IPS-15b (cell line): Measurements from ENCODE around the gene ACTL6A.

Experiments used
- H3K27me3 ChIP-seq: one replicate; pipeline ENCODE4 v1.6.1; 2013; ENCODE audit warnings: low read length; ENCODE audit not compliant: control insufficient read depth, insufficient read depth
- H3K36me3 ChIP-seq: one replicate; pipeline ENCODE4 v1.6.1; 2013; ENCODE audit warnings: low read length; ENCODE audit not compliant: control insufficient read depth, insufficient read depth
- H3K4me1 ChIP-seq: one replicate; pipeline ENCODE4 v1.6.1; 2013; ENCODE audit warnings: mild to moderate bottlenecking, low read length; ENCODE audit not compliant: control insufficient read depth, insufficient read depth
- H3K4me3 ChIP-seq: one replicate; pipeline ENCODE4 v1.5.1; 2013; ENCODE audit warnings: low read depth, low read length
- H3K9ac ChIP-seq: one replicate; pipeline ENCODE4 v1.6.1; 2013; ENCODE audit warnings: low read depth, mild to moderate bottlenecking, low read length
- H3K9me3 ChIP-seq: one replicate; pipeline ENCODE4 v1.6.1; 2013; ENCODE audit warnings: mild to moderate bottlenecking, low read length; ENCODE audit not compliant: control insufficient read depth, insufficient read depth

Gene ACTL6A

GRCh38 chr3:179630753-179631451, 68.2 kb downstream of the ACTL6A start:
- Histone ChIP-seq H3K4me1 (no peaks in the 10 kb centered on the region), H3K36me3 (no peaks in the 10 kb centered on the region), H3K27me3 (no peaks in the 10 kb centered on the region), H3K9ac (no peak overlapping the region), H3K4me3 (no peak overlapping the region), H3K9me3 (no peaks in the 10 kb centered on the region)
